Mesenchymal stem cell (in vitro differentiated cells and primary cell): ENCODE measurements around the gene DENND2D.

ENCODE experiments used
- DNase-seq: peaks from one replicate; pipeline ENCODE4 v3.0.0-alpha.2; 2013
- H2AFZ ChIP-seq: one replicate; pipeline ENCODE4 v1.6.1; 2013; ENCODE audit warnings: low read depth, mild to moderate bottlenecking, control low read depth, inconsistent platforms, low read length, moderate library complexity
- H2AK5ac ChIP-seq: 2 replicates; pipeline ENCODE4 v1.6.1; 2013; ENCODE audit warnings: low read length, moderate library complexity, mild to moderate bottlenecking, inconsistent platforms; ENCODE audit not compliant: severe bottlenecking
- H2BK120ac ChIP-seq: one replicate; pipeline ENCODE4 v1.6.1; 2013; ENCODE audit warnings: low read depth, mild to moderate bottlenecking, inconsistent platforms, low read length, moderate library complexity
- H2BK12ac ChIP-seq, 2 experiments: one replicate each; pipeline ENCODE4 v1.6.1; 2013; ENCODE audit warnings: inconsistent platforms in 2 of 2, low read length in 2 of 2, mild to moderate bottlenecking in 2 of 2, moderate library complexity in 2 of 2, control low read depth in 1 of 2
- H2BK15ac ChIP-seq: one replicate; pipeline ENCODE4 v1.6.1; 2013; ENCODE audit warnings: mild to moderate bottlenecking, low read depth, inconsistent platforms; ENCODE audit not compliant: poor library complexity, severe bottlenecking
- H2BK5ac ChIP-seq: 2 replicates; pipeline ENCODE4 v1.6.1; 2013; ENCODE audit warnings: low read depth, mild to moderate bottlenecking, low read length, control low read depth, inconsistent platforms; ENCODE audit not compliant: poor library complexity, severe bottlenecking
- H3K14ac ChIP-seq, 2 experiments: one replicate each; pipeline ENCODE4 v1.6.1; 2013; ENCODE audit warnings: inconsistent platforms in 2 of 2, low read length in 2 of 2, control low read depth in 1 of 2, mild to moderate bottlenecking in 1 of 2, moderate library complexity in 1 of 2
- H3K18ac ChIP-seq, 2 experiments: one replicate each; pipeline ENCODE4 v1.6.1; 2013; ENCODE audit warnings: inconsistent platforms in 2 of 2, low read length in 2 of 2, control low read depth in 1 of 2, low read depth in 1 of 2, mild to moderate bottlenecking in 1 of 2
- H3K23ac ChIP-seq, 2 experiments: one replicate each; pipeline ENCODE4 v1.6.1; 2013; ENCODE audit warnings: inconsistent platforms in 2 of 2, low read length in 2 of 2, mild to moderate bottlenecking in 2 of 2, moderate library complexity in 2 of 2, control low read depth in 1 of 2
- H3K27ac ChIP-seq: 2 replicates; pipeline ENCODE4 v1.5.1; 2013; ENCODE audit warnings: mild to moderate bottlenecking, moderate library complexity, low read length, control low read depth, inconsistent platforms; ENCODE audit not compliant: poor library complexity, severe bottlenecking
- H3K27me3 ChIP-seq, 2 experiments: 2 replicates each; pipeline versions ENCODE4 v1.6.1 to v1.7.0; 2013; ENCODE audit warnings: low read length in 2 of 2, mild to moderate bottlenecking in 2 of 2, moderate library complexity in 2 of 2, control low read depth in 1 of 2, inconsistent platforms in 1 of 2; ENCODE audit not compliant: control insufficient read depth in 1 of 2, insufficient read depth in 1 of 2
- H3K36me3 ChIP-seq, 2 experiments: 2 replicates each; pipeline versions ENCODE4 v1.6.1 to v1.7.0; 2013; ENCODE audit warnings: low read length in 2 of 2, control low read depth in 1 of 2, inconsistent platforms in 1 of 2, low read depth in 1 of 2, mild to moderate bottlenecking in 1 of 2; ENCODE audit not compliant: insufficient read depth in 2 of 2, control insufficient read depth in 1 of 2
- H3K4ac ChIP-seq, 2 experiments: one replicate each; pipeline ENCODE4 v1.6.1; 2013; ENCODE audit warnings: inconsistent platforms in 2 of 2, low read length in 2 of 2, mild to moderate bottlenecking in 2 of 2, moderate library complexity in 2 of 2, control low read depth in 1 of 2, low read depth in 1 of 2
- H3K4me1 ChIP-seq: 2 replicates; pipeline ENCODE4 v1.6.1; 2013; ENCODE audit warnings: low read depth, low read length, control low read depth; ENCODE audit not compliant: control insufficient read depth, insufficient read depth
- H3K4me2 ChIP-seq: 2 replicates; pipeline ENCODE4 v1.6.1; 2013; ENCODE audit warnings: low read length, mild to moderate bottlenecking, inconsistent platforms; ENCODE audit not compliant: poor library complexity, severe bottlenecking
- H3K4me3 ChIP-seq, 2 experiments: 2 replicates each; pipeline versions ENCODE4 v1.5.1 to v1.7.0; 2013; ENCODE audit warnings: low read length in 2 of 2, mild to moderate bottlenecking in 2 of 2, control low read depth in 1 of 2, low read depth in 1 of 2; ENCODE audit not compliant: insufficient read depth in 1 of 2
- H3K79me1 ChIP-seq: replicated peaks from 2 replicates; pipeline ENCODE4 v1.6.1; 2013; ENCODE audit warnings: mild to moderate bottlenecking, control low read depth, low read length, inconsistent platforms; ENCODE audit not compliant: poor library complexity, severe bottlenecking
- H3K9ac ChIP-seq: 2 replicates; pipeline ENCODE4 v1.7.0; 2013; ENCODE audit warnings: mild to moderate bottlenecking, low read length, moderate library complexity
- H3K9me3 ChIP-seq: 2 replicates; pipeline ENCODE4 v1.7.0; 2013; ENCODE audit warnings: mild to moderate bottlenecking, low read length; ENCODE audit not compliant: control insufficient read depth
- H4K8ac ChIP-seq: one replicate; pipeline ENCODE4 v1.6.1; 2013; ENCODE audit warnings: inconsistent platforms, mild to moderate bottlenecking, low read length, moderate library complexity
- H4K91ac ChIP-seq: one replicate; pipeline ENCODE4 v1.6.1; 2013; ENCODE audit warnings: mild to moderate bottlenecking, low read length, inconsistent platforms
- WGBS: methylation state at CpG from one replicate; pipeline ENCODE4 v1.1.7; 2013; ENCODE audit warnings: mixed read lengths; 5-methylcytosine and 5-hydroxymethylcytosine counted together

DENND2D gene

DNA sequence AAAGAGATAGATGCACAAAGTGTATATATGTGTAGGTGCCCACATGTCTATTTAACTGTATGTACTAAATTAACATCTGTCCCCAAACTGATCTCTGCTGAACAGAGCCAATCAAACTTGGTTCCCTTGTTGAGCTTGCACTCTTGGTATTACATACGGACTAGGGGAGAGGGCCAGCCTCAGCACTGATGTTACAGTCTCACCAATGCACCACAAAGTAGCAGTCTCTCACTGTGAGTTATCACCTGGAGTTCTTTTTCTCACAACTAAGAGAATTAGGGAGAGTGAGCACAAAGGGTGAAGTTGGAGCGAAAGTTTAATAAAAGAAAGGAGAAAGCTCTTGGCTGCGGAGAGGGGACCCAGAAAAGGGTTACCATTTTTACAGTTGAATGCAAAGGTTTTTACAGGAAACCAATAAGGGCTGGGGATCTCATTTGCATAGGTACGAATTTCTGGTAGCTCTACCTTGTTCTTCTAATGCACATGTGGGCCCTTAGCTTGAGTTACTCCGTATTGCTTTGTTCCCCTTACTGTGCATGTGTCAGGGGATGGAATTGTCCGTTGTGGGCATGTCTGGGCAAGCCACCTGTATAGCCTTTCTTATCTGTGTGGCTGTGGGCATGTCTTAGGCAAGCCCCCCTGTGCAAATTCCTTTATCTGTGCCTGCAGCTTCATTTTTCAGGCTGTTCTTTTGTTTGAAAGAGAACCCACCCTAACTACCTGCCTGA, 13.8 kb upstream of the DENND2D start:
- Histone ChIP-seq H3K27me3 (peaks cover 0 to 10% of the 10 kb centered on the region in 2 experiments), H3K14ac (no peak overlapping the region), H4K8ac (peak overlapping the region; percentile 40), H3K4me2 (no peak overlapping the region), H2BK12ac (peak overlapping the region in 1 of 2 experiments; percentile 66), H3K27ac (no peak overlapping the region), H2AK5ac (no peak overlapping the region), H3K9ac (no peak overlapping the region), H3K4me1 (peaks cover 2% of the 10 kb centered on the region), H3K79me1 (no peaks in the 10 kb centered on the region), H2BK15ac (no peak overlapping the region), H4K91ac (no peak overlapping the region), H3K23ac (no peak overlapping the region), H2BK5ac (no peak overlapping the region), H3K18ac (no peak overlapping the region), H3K4me3 (no peak overlapping the region), H3K9me3 (no peaks in the 10 kb centered on the region), H3K36me3 (peaks cover 0 to 4% of the 10 kb centered on the region in 2 experiments), H3K4ac (no peak overlapping the region), H2BK120ac (no peak overlapping the region), H2AFZ (no peak overlapping the region)
- WGBS, result 86% methylated on average over 6 of the region's 6 CpGs
- DNase-seq, result no peak

DNA sequence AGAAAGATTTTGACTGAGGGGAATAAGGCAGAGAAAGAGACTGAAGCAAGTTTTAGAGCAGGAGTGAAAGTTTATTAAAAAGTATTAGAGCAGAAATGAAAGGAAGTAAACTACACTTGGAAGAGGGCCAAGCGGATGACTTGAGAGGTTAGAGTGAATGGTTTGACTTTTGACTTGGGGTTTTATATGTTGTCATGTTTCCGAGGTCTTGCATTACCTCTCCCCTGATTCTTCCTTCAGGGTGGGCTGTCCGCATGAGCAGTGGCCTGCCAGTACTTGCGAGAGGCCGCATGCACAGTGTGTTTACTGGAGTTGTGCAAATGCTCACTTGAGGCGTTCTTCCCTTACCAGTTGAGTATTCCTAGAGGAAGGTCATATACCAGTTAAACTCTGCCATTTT, 13.0 kb upstream of the DENND2D start:
- WGBS, result 90% methylated on average over 6 of the region's 6 CpGs
- Histone ChIP-seq H3K4ac (no peak overlapping the region), H2AFZ (no peak overlapping the region), H2AK5ac (no peak overlapping the region), H3K23ac (no peak overlapping the region), H3K4me3 (no peak overlapping the region), H2BK120ac (no peak overlapping the region), H2BK15ac (no peak overlapping the region), H3K9me3 (no peaks in the 10 kb centered on the region), H3K9ac (no peak overlapping the region), H3K79me1 (no peaks in the 10 kb centered on the region), H3K18ac (no peak overlapping the region), H2BK5ac (no peak overlapping the region), H4K8ac (no peak overlapping the region), H3K14ac (no peak overlapping the region), H3K27ac (no peak overlapping the region), H3K4me1 (peaks cover 2% of the 10 kb centered on the region), H4K91ac (no peak overlapping the region), H3K27me3 (peaks cover 3 to 15% of the 10 kb centered on the region in 2 experiments), H3K4me2 (no peak overlapping the region), H3K36me3 (peaks cover 0 to 4% of the 10 kb centered on the region in 2 experiments), H2BK12ac (no peak overlapping the region)
- DNase-seq, result no peak

DNA sequence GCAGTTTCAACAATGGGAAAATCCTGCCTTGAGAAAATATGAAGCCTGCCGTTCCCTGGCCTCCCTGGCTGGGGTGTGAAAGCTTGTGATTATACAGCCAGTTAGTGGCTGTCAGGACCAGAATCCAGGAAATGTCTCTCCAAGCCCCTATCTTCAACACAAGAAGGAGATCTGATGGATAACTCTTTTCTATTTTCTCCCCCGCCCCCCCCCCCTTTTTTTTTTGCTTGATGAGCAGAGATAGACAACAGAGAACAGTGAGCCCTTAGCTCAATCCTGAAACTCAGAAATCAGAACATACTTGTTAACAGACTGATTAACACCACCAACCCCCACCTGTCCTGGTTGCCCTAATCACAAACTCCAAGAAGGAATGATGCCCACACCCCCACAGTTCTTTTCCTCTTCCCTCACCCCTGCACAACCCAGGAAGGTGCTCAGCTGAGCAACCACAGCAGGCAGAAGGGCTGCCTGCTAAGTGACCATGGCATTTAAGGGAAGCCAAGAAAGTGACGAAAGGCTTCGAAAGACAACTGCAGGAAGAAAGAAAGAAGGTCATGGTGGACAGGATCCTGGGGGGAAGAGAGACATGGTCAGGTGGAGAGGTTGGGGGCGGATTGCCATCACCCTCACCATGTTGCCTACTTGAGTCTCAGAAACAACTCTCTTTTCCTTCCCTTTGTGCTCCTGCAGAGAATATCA, 12.3 kb upstream of the DENND2D start:
- Histone ChIP-seq H3K27ac (no peak overlapping the region), H3K4me3 (no peak overlapping the region), H3K23ac (no peak overlapping the region), H4K8ac (peak overlapping the region; percentile 69), H2BK120ac (no peak overlapping the region), H3K18ac (no peak overlapping the region), H2AK5ac (peak overlapping the region; percentile 33), H2BK5ac (no peak overlapping the region), H3K9me3 (no peaks in the 10 kb centered on the region), H3K4me2 (no peak overlapping the region), H3K79me1 (no peaks in the 10 kb centered on the region), H4K91ac (peak overlapping the region; percentile 21), H3K4ac (no peak overlapping the region), H3K27me3 (peaks cover 3 to 15% of the 10 kb centered on the region in 2 experiments), H2AFZ (no peak overlapping the region), H3K9ac (no peak overlapping the region), H3K36me3 (peaks cover 0 to 4% of the 10 kb centered on the region in 2 experiments), H3K4me1 (peaks cover 2% of the 10 kb centered on the region), H3K14ac (no peak overlapping the region), H2BK15ac (no peak overlapping the region), H2BK12ac (peak overlapping the region; percentile 19 to 91)
- WGBS, result 69% methylated on average over 2 of the region's 5 CpGs
- DNase-seq, result no peak

DNA sequence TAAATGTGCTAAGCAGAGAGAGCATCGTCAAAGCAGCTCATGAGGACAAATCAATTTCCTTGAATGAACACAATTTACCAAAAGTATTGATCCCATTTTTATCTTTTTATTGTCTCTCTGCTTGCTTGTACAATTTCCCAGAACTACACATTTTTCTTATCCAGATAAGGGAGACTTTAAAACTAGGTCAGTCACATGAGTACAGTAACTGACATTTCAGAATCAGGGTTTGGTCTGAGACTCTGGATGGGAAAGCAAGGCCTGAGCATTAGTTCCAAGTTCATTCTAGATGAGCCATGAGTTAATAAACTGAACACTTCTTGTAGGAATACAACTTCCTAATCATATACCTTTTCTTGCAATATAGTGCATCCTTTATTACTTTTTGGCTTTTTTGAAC, 11.5 kb upstream of the DENND2D start:
- Histone ChIP-seq H3K9ac (no peak overlapping the region), H3K14ac (no peak overlapping the region), H3K79me1 (no peaks in the 10 kb centered on the region), H2AFZ (no peak overlapping the region), H3K4me1 (peaks cover 2% of the 10 kb centered on the region), H3K18ac (no peak overlapping the region), H3K4me2 (no peak overlapping the region), H4K8ac (no peak overlapping the region), H3K27me3 (peaks cover 3 to 19% of the 10 kb centered on the region in 2 experiments), H3K4me3 (no peak overlapping the region), H2BK12ac (no peak overlapping the region), H2AK5ac (no peak overlapping the region), H3K36me3 (peaks cover 0 to 4% of the 10 kb centered on the region in 2 experiments), H3K23ac (no peak overlapping the region), H2BK120ac (no peak overlapping the region), H2BK15ac (no peak overlapping the region), H4K91ac (no peak overlapping the region), H3K27ac (no peak overlapping the region), H3K9me3 (no peaks in the 10 kb centered on the region), H2BK5ac (no peak overlapping the region), H3K4ac (no peak overlapping the region)
- DNase-seq, result no peak
- 97% methylated on average over 1 of the region's 1 CpG for WGBS
